HFF-Myc (cell line): ENCODE measurements around the gene TVP23C.
"Not testable (repeated sequence)": the region's sequence is repeated elsewhere in the genome, so short reads cannot be mapped to it uniquely, and the experiment has no call there.

ENCODE experiments used
- DNase-seq: peaks from one replicate; pipeline ENCODE4 v3.0.0-alpha.2; 2011; ENCODE audit warnings: low read depth; ENCODE audit errors: extremely low read depth
- H3K4me3 ChIP-seq: replicated peaks from 2 replicates; pipeline ENCODE4 v1.5.1; 2011; ENCODE audit warnings: low read depth, mild to moderate bottlenecking, control low read depth, low read length
- TF ChIP-seq, protein P1 (sequence below): IDR thresholded peaks from 2 replicates; pipeline ENCODE4 v1.5.1; 2012; ENCODE audit warnings: mild to moderate bottlenecking, low read depth, low read length, control low read depth; ENCODE audit errors: missing control alignments

TVP23C gene

DNA sequence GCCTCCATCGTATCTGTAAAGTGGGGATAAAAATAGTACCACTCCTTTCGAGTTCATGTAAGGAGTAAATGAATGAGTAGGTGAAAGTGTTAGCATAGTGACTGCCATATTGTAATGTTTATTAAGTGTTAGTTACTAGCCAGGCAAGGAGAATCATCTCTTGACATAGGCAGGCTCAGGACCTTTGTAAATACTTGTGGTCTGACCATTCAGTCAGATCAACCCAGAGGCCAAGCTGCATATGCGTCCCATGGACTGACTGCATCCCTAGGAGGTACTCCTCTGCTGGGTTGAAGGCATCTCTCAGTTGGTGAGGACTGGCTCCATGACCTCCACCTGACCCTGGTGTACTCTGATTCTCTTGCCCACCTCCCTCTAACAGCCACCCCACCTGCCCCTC, 55.4 kb downstream of the TVP23C start:
- DNase-seq = no peak
- H3K4me3 ChIP-seq = no peak overlapping the region
- TF ChIP-seq, protein P1, sequence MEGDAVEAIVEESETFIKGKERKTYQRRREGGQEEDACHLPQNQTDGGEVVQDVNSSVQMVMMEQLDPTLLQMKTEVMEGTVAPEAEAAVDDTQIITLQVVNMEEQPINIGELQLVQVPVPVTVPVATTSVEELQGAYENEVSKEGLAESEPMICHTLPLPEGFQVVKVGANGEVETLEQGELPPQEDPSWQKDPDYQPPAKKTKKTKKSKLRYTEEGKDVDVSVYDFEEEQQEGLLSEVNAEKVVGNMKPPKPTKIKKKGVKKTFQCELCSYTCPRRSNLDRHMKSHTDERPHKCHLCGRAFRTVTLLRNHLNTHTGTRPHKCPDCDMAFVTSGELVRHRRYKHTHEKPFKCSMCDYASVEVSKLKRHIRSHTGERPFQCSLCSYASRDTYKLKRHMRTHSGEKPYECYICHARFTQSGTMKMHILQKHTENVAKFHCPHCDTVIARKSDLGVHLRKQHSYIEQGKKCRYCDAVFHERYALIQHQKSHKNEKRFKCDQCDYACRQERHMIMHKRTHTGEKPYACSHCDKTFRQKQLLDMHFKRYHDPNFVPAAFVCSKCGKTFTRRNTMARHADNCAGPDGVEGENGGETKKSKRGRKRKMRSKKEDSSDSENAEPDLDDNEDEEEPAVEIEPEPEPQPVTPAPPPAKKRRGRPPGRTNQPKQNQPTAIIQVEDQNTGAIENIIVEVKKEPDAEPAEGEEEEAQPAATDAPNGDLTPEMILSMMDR = no peak

GRCh38 chr17:15507001-15507400, 56.3 kb downstream of the TVP23C start:
- no peak for DNase-seq
- TF ChIP-seq, protein P1 = no peak
- no peak overlapping the region for H3K4me3 ChIP-seq

DNA sequence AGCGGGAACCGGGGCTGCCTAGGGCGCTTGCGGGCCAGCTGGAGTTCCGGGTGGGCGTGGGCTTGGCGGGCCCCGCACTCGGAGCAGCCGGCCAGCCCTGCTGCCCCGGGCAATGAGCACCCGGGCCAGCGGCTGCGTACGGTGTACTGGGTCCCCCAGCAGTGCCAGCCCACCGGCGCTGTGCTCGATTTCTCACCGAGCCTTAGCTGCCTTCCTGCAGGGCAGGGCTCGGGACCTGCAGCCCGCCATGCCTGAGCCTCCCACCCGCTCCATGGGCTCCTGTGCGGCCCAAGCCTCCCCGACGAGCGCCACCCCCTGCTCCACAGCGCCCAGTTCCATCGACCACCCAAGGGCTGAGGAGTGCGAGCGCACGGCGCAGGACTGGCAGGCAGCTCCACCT, 57.6 kb downstream of the TVP23C start:
- H3K4me3 ChIP-seq, DNase-seq: not testable (repeated sequence)

DNA sequence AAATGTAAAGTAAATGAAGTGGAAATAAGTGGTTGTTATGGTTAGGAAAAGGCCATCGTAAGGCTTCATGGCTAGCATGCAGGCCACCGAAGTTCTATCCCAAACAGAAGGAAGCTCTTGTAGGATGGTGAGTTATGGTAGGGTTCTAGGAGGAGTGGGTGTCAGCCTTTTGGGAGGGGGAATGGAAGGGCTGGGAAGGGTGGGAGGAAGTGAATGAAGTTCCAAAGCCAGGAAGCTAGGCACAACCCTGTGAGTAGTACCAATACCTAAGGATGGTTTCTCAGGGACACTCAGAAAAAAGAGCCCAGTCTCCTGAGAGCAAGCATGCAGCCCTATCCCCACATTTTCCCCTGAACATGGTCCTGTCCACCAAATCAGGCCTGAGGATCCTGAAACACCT, 59.6 kb downstream of the TVP23C start:
- no peak overlapping the region for H3K4me3 ChIP-seq
- DNase-seq = no peak
- TF ChIP-seq, protein P1 = no peak

DNA sequence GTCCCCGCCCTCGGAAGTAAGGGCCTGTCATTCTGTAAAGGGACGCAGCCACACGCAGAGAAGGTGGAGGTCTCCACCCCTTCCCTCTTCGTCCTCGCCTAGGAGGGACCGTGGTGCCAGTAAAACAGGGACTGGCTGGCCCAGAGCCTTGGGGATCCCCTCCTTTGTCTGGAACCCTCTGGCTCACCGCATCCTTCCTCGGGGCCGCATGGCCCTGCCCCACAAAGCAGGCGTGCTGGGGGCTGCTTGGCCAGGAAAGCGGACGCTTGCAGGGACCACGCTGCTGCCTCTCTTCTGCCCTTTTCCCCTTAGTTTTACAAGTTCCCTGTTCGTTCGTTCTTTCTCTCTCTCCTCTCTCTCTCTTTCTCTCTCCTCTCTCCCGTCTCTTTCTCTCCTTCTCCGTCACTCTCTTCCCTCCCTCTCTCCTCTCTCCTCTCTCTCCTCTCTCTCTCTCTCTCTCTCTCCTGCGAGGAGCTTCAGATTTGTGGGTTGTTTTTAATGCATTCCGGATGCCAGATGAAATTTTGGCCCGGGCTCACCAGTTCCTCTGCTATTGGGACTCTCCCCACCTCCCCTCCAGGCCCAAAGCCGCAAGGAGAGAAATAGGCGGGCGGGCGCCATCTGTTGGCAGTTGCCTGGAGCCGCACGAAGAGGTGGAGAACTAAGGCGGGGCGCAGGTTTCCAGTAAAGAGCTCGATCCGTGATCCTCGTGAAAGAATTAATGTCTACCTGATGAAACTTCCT, 60.7 kb downstream of the TVP23C start:
- peak; percentile 93 for DNase-seq
- peak overlapping the region; percentile 22 for H3K4me3 ChIP-seq
- TF ChIP-seq, protein P1 = peak; percentile 89

DNA sequence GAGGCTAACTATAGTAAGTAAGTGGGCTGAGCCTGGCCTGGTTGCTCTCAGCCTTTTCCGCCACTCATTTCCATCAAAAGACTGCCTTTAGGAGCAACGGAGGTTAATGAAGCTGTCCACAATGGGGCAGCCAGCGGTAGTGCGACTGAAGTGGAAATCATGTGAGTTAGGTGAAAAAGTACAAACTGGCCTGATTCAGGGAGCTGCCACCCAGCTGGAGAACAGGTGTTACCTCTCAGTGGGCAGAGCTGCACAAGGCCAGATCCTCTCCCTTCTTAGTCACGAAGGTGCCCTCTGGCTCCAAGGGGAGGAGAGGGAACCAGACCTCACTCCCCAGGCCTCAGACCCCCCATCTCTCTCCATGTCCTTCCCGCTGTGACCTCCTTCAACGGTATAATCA, 61.5 kb downstream of the TVP23C start:
- no peak for DNase-seq
- TF ChIP-seq, protein P1 = no peak
- peak overlapping the region; percentile 22; the same call in 1 of the 2 replicates for H3K4me3 ChIP-seq

GRCh38 chr17:15501282-15501681, 62.0 kb downstream of the TVP23C start:
- no peak overlapping the region for H3K4me3 ChIP-seq
- no peak for DNase-seq
- TF ChIP-seq, protein P1 = no peak
